Measurements from ENCODE around the gene APOL6.
"Not testable (repeated sequence)": the region's sequence is repeated elsewhere in the genome, so short reads cannot be mapped to it uniquely, and the experiment has no call there.

The APOL6 gene

GRCh38 chr22:35697142-35697541, 48.9 kb downstream of the APOL6 start (continued):
- TF ChIP-seq ZBTB26 (tag by site-specific recombination; optimal IDR thresholded peaks at IDR 0.05) (no peak), ZNF248 (tag by site-specific recombination; IDR thresholded peaks at IDR 0.05) (no peak), ZNF555 (tag by site-specific recombination; conservative IDR thresholded peaks at IDR 0.05) (no peak), ZNF148 (tag by site-specific recombination; IDR thresholded peaks at IDR 0.05; ENCODE audit: borderline replicate concordance) (no peak), PRDM6 (tag by site-specific recombination; IDR thresholded peaks at IDR 0.05) (no peak), ZSCAN23 (tag by site-specific recombination; IDR thresholded peaks at IDR 0.05) (no peak), BCL6B (tag by site-specific recombination; IDR thresholded peaks at IDR 0.05) (no peak)

- H3K9me3 ChIP-seq (ENCODE audit: control insufficient read depth, insufficient read depth, low read depth, low read length); POLR2A ChIA-PET; H3K27ac ChIP-seq (ENCODE audit: extremely low read depth, low read depth, low read length); H3K36me3 ChIP-seq (ENCODE audit: control insufficient read depth in 2 of 2, insufficient read depth in 1 of 2, low read length in 2 of 2); H3K4me1 ChIP-seq (ENCODE audit: control insufficient read depth, insufficient read depth, low read length); CTCF ChIA-PET; H3K4me3 ChIP-seq (ENCODE audit: low read depth, low read length): not testable (repeated sequence)
Measured at GRCh38 chr22:35699852-35700251, 51.6 kb downstream of the APOL6 start.

- Histone ChIP-seq H3K36me3 (ENCODE audit: control insufficient read depth in 2 of 2, insufficient read depth in 1 of 2, low read length in 2 of 2) (no peaks in the 10 kb centered on the region), H3K27ac (ENCODE audit: extremely low read depth, low read depth, low read length) (no peak overlapping the region), H3K4me1 (ENCODE audit: control insufficient read depth, insufficient read depth, low read length) (no peaks in the 10 kb centered on the region), H3K4me3 (ENCODE audit: low read depth, low read length) (no peak overlapping the region), H3K9me3 (ENCODE audit: control insufficient read depth, insufficient read depth, low read depth, low read length) (no peaks in the 10 kb centered on the region)
- POLR2A ChIA-PET = no interaction called here
- CTCF ChIA-PET = interaction anchor here (1.6 kb wide), 1 partner anchor 20 kb away, joined by 6 read pairs; no protein-coding TSS in a partner anchor
- TF ChIP-seq ZXDB (tag by site-specific recombination; IDR thresholded peaks at IDR 0.05) = no peak
- TF ChIP-seq ZNF837 (tag by site-specific recombination; IDR thresholded peaks at IDR 0.05) = no peak
- TF ChIP-seq ZNF23 (tag by site-specific recombination; IDR thresholded peaks at IDR 0.05; ENCODE audit: borderline replicate concordance) = no peak
- no peak for TF ChIP-seq ZBTB48 (tag by site-specific recombination; IDR thresholded peaks at IDR 0.05)
- no peak for TF ChIP-seq ZNF114 (tag by site-specific recombination; IDR thresholded peaks at IDR 0.05)
- TF ChIP-seq HOXC10 (CRISPR knock-in tag; IDR thresholded peaks at IDR 0.05) = no peak
- no peak for TF ChIP-seq ZSCAN18 (tag by site-specific recombination; IDR thresholded peaks at IDR 0.05)
- TF ChIP-seq REST (tag by site-specific recombination; IDR thresholded peaks at IDR 0.05) = no peak
- no peak for TF ChIP-seq ZFP69B (tag by site-specific recombination; IDR thresholded peaks at IDR 0.05)
- TF ChIP-seq ZNF214 (tag by site-specific recombination; IDR thresholded peaks at IDR 0.05; ENCODE audit: borderline replicate concordance) = no peak
- TF ChIP-seq ZNF621 (tag by site-specific recombination; IDR thresholded peaks at IDR 0.05) = no peak
- TF ChIP-seq ZBTB17 (tag by site-specific recombination; IDR thresholded peaks at IDR 0.05) = no peak
- TF ChIP-seq ZFP41 (tag by site-specific recombination; IDR thresholded peaks at IDR 0.05; ENCODE audit: borderline replicate concordance) = no peak
- TF ChIP-seq ZNF521 (tag by site-specific recombination; IDR thresholded peaks at IDR 0.05) = no peak
Measured at GRCh38 chr22:35703861-35704584, 55.8 kb downstream of the APOL6 start.
